ENCODE measurements around the gene MAL. TPM values are rescaled to one million over a fixed set of nuclear protein-coding genes. Genes with fewer than 3 reads are reported as not detected.

The MAL gene
- total RNA-seq, 2 donors from 2014 or later = not detected

GRCh38 chr2:94994063-94994913 lies 31.2 kb upstream of the MAL start:
- H3K27ac ChIP-seq = no peak overlapping the region
- H3K4me1 ChIP-seq (ENCODE audit: control insufficient read depth in 1 of 2, low read depth in 2 of 2) = no peaks in the 10 kb centered on the region
- H3K27me3 ChIP-seq (replicated peaks; ENCODE audit: insufficient read depth) = no peaks in the 10 kb centered on the region
- H3K36me3 ChIP-seq = no peaks in the 10 kb centered on the region
- H3K4me3 ChIP-seq = no peak overlapping the region
- DNase-seq (ENCODE audit: low spot score) = no peak
- TF ChIP-seq CTCF (IDR thresholded peaks at IDR 0.05) = no peak
- no peaks in the 10 kb centered on the region for H3K9me3 ChIP-seq
- ATAC-seq (ENCODE audit: insufficient number of reproducible peaks, low FRiP score, low read depth) = no peak

GRCh38 chr2:94994914-94995552 lies 30.5 kb upstream of the MAL start:
- Histone ChIP-seq H3K4me1 (ENCODE audit: control insufficient read depth in 1 of 2, low read depth in 2 of 2) (no peaks in the 10 kb centered on the region), H3K36me3 (no peaks in the 10 kb centered on the region), H3K27me3 (replicated peaks; ENCODE audit: insufficient read depth) (no peaks in the 10 kb centered on the region), H3K4me3 (no peak overlapping the region), H3K27ac (no peak overlapping the region), H3K9me3 (no peaks in the 10 kb centered on the region)
- no peak for DNase-seq (ENCODE audit: low spot score)
- TF ChIP-seq CTCF (IDR thresholded peaks at IDR 0.05) = no peak
- ATAC-seq (ENCODE audit: insufficient number of reproducible peaks, low FRiP score, low read depth) = no peak

GRCh38 chr2:94995553-94996304 lies 29.8 kb upstream of the MAL start:
- TF ChIP-seq CTCF (IDR thresholded peaks at IDR 0.05) = no peak
- no peak overlapping the region for H3K27ac ChIP-seq
- H3K4me3 ChIP-seq = no peak overlapping the region
- H3K36me3 ChIP-seq = no peaks in the 10 kb centered on the region
- no peaks in the 10 kb centered on the region for H3K4me1 ChIP-seq (ENCODE audit: control insufficient read depth in 1 of 2, low read depth in 2 of 2)
- H3K9me3 ChIP-seq = no peaks in the 10 kb centered on the region
- H3K27me3 ChIP-seq (replicated peaks; ENCODE audit: insufficient read depth) = no peaks in the 10 kb centered on the region
- DNase-seq (ENCODE audit: low spot score) = no peak
- no peak for ATAC-seq (ENCODE audit: insufficient number of reproducible peaks, low FRiP score, low read depth)

GRCh38 chr2:94996305-94997100 lies 29.0 kb upstream of the MAL start:
- Histone ChIP-seq H3K4me3 (no peak overlapping the region), H3K4me1 (ENCODE audit: control insufficient read depth in 1 of 2, low read depth in 2 of 2) (no peaks in the 10 kb centered on the region), H3K36me3 (no peaks in the 10 kb centered on the region), H3K9me3 (no peaks in the 10 kb centered on the region), H3K27me3 (replicated peaks; ENCODE audit: insufficient read depth) (no peaks in the 10 kb centered on the region), H3K27ac (no peak overlapping the region)
- DNase-seq (ENCODE audit: low spot score) (no peak), ATAC-seq (ENCODE audit: insufficient number of reproducible peaks, low FRiP score, low read depth) (no peak)
- TF ChIP-seq CTCF (IDR thresholded peaks at IDR 0.05) = no peak

All from thoracic aorta (tissue), 2 donors.